ENCODE results near the gene HINT3. TPM values are rescaled to one million over a fixed set of nuclear protein-coding genes. Genes with fewer than 3 reads are reported as not detected.

HINT3 gene
- total and polyA plus RNA-seq, 2 of the 13 experiments (the other 11 are each of a cell fraction or from before 2014, with no cell fraction given) = 3.1 to 22.8 TPM

GRCh38 chr6:125910527-125910926 is 46.0 kb upstream of the HINT3 start:
- H3K4me1 ChIP-seq (ENCODE audit: insufficient read depth, low read length) = peaks cover 7% of the 10 kb centered on the region; the same call in 1 of the 2 replicates
- CTCF ChIA-PET (ENCODE audit: low intra/inter-chr PET ratio, low total read pairs) = no interaction called here
- POLR2A ChIA-PET = interaction anchor here (1.0 kb wide), 1 partner anchor 9 kb away, joined by 3 read pairs; no protein-coding TSS in a partner anchor
- in situ Hi-C loops (cut with HindIII; ENCODE audit: extremely low pct_ligation_motif_present, low pct_unique_long_range_greater_than_20kb) = no loop called here
- no peaks in the 10 kb centered on the region for H3K79me2 ChIP-seq (ENCODE audit: insufficient read depth, low read length)
- WGBS (ENCODE audit: low lambda C conversion rate) = 94% methylated on average over 3 of the region's 3 CpGs
- BruUV-seq (replicated peaks) = no TSS peak
- no peak overlapping the region for H3K4me2 ChIP-seq (ENCODE audit: low read depth, low read length)
- peaks cover 4 to 9% of the 10 kb centered on the region in 2 experiments for H3K36me3 ChIP-seq (replicated peaks in 1 of 2; ENCODE audit: control insufficient read depth in 1 of 2, insufficient read depth in 2 of 2, low read length in 2 of 2)
- no peak overlapping the region for H2AFZ ChIP-seq (ENCODE audit: low read length)
- no peaks in the 10 kb centered on the region for H3K27me3 ChIP-seq (ENCODE audit: control insufficient read depth in 1 of 2, insufficient read depth in 2 of 2, low read length in 2 of 2)
- no peak overlapping the region for H3K9ac ChIP-seq (ENCODE audit: insufficient read depth, low read depth, low read length)
- no peaks in the 10 kb centered on the region for H4K20me1 ChIP-seq (ENCODE audit: insufficient read depth, low read length)
- no peak for ATAC-seq
- no peaks in the 10 kb centered on the region for H3K9me3 ChIP-seq (ENCODE audit: low read length)
- intact Hi-C loops (cut with micrococcal nuclease; ENCODE audit: unreplicated experiment) = no loop called here
- no peak overlapping the region for H3K27ac ChIP-seq (ENCODE audit: extremely low read length, insufficient read depth, low read length)
- DNase-seq (ENCODE audit: low spot score) = no peak
- no peak for FAIRE-seq
- H3K4me3 ChIP-seq (replicated peaks in 1 of 3; ENCODE audit: insufficient read depth in 1 of 3, low read depth in 2 of 3, low read length in 3 of 3) = no peak overlapping the region
- TF ChIP-seq ZFP82 (CRISPR knock-in tag; IDR thresholded peaks at IDR 0.05; ENCODE audit: borderline replicate concordance) = no peak
- no peak for TF ChIP-seq HOXA5 (CRISPR knock-in tag; IDR thresholded peaks at IDR 0.05)
- TF ChIP-seq DMTF1 (CRISPR knock-in tag; IDR thresholded peaks at IDR 0.05) = no peak
- TF ChIP-seq KDM2A (CRISPR knock-in tag; IDR thresholded peaks at IDR 0.05; ENCODE audit: borderline replicate concordance, low read depth) = no peak
- TF ChIP-seq ZNF354B (CRISPR knock-in tag; IDR thresholded peaks at IDR 0.05) = no peak
- TF ChIP-seq ETS1 (CRISPR knock-in tag; IDR thresholded peaks at IDR 0.05) = no peak
- no peak for TF ChIP-seq ZNF30 (CRISPR knock-in tag; IDR thresholded peaks at IDR 0.05)
- TF ChIP-seq ZNF44 (CRISPR knock-in tag; IDR thresholded peaks at IDR 0.05) = no peak
- no peak for TF ChIP-seq SKI (IDR thresholded peaks at IDR 0.05; ENCODE audit: partially characterized antibody)
- TF ChIP-seq PAX8 (CRISPR knock-in tag; IDR thresholded peaks at IDR 0.05; ENCODE audit: borderline replicate concordance) = no peak
- TF ChIP-seq ZNF326 (CRISPR knock-in tag; IDR thresholded peaks at IDR 0.05; ENCODE audit: borderline replicate concordance) = no peak
- TF ChIP-seq ZSCAN5A (CRISPR knock-in tag; IDR thresholded peaks at IDR 0.05; ENCODE audit: borderline replicate concordance) = no peak
- no peak for TF ChIP-seq MEF2D (CRISPR knock-in tag; IDR thresholded peaks at IDR 0.05)
- no peak for TF ChIP-seq KDM1A (CRISPR knock-in tag; IDR thresholded peaks at IDR 0.05)
- no peak for TF ChIP-seq ZBTB26 (CRISPR knock-in tag; IDR thresholded peaks at IDR 0.05; ENCODE audit: borderline replicate concordance)
